Measurements from ENCODE around the gene TFR2. TPM values are rescaled to one million over a fixed set of nuclear protein-coding genes. Genes with fewer than 3 reads are reported as not detected.

TFR2 gene
- total and polyA plus RNA-seq, 9 of the 15 experiments (the other 6 are each of a cell fraction or from before 2014, with no cell fraction given), result 3.8 to 123 (median 51.1) TPM

- TF ChIP-seq PRDM10 (IDR thresholded peaks at IDR 0.05; ENCODE audit: partially characterized antibody) (peak; percentile 28), ZNF512 (tag; IDR thresholded peaks at IDR 0.05) (no peak), ZNF445 (CRISPR knock-in tag; IDR thresholded peaks at IDR 0.05; ENCODE audit: low read depth) (no peak), EHMT2 (IDR thresholded peaks at IDR 0.05) (no peak), NRF1 (conservative IDR thresholded peaks at IDR 0.05 in 1 of 2, IDR thresholded peaks at IDR 0.05 in 1 of 2) (peak in 1 of 2 experiments; percentile 46; a peak in 3 of 4 replicates), RBFOX2 (IDR thresholded peaks at IDR 0.05; ENCODE audit: low read depth, low read length) (peak; percentile 62), TCF15 (CRISPR knock-in tag; IDR thresholded peaks at IDR 0.05) (no peak), HCFC1 (IDR thresholded peaks at IDR 0.05; ENCODE audit: low read depth, low read length) (no peak), TCF7 (IDR thresholded peaks at IDR 0.05; ENCODE audit: borderline replicate concordance) (no peak), VEZF1 (CRISPR knock-in tag; IDR thresholded peaks at IDR 0.05) (peak; percentile 90), ZNF77 (CRISPR knock-in tag; IDR thresholded peaks at IDR 0.05) (no peak), DIDO1 (tag; IDR thresholded peaks at IDR 0.05; ENCODE audit: low read depth) (no peak), ZC3H8 (IDR thresholded peaks at IDR 0.05) (no peak), ILK (tag; IDR thresholded peaks at IDR 0.05; ENCODE audit: borderline replicate concordance, low read depth) (no peak), ATF7 (IDR thresholded peaks at IDR 0.05) (peak; percentile 45; the same call in 1 of the 2 replicates), SIN3A (IDR thresholded peaks at IDR 0.05; ENCODE audit: borderline replicate concordance in 2 of 2, control insufficient read depth in 1 of 2, low read depth in 2 of 2, low read length in 2 of 2) (peak; percentile 77 to 85; a peak in 2 of 4 replicates), ETV1 (tag; conservative IDR thresholded peaks at IDR 0.05; ENCODE audit: low read depth) (peak; percentile 73), PCBP1 (IDR thresholded peaks at IDR 0.05; ENCODE audit: low read depth, low read length, poor library complexity, severe bottlenecking) (peak; percentile 54), ZNF12 (CRISPR knock-in tag; IDR thresholded peaks at IDR 0.05) (no peak), DDX20 (tag; IDR thresholded peaks at IDR 0.05; ENCODE audit: low read depth) (no peak), ZNF644 (tag; IDR thresholded peaks at IDR 0.05; ENCODE audit: low read depth) (no peak)
Measured at GRCh38 chr7:100675581-100676350, 34.4 kb upstream of the TFR2 start (continued).

All from K562 (cell line).